OCI-LY1 (cell line): ENCODE data around the gene HEYL.
"Not testable (repeated sequence)": the region's sequence is repeated elsewhere in the genome, so short reads cannot be mapped to it uniquely, and the experiment has no call there.

Experiments
- CTCF ChIP-seq: fragments of 200-600 bp; sonication (generic), shearing (Covaris generic); IDR thresholded peaks from 2 replicates; pipeline ENCODE4 v1.5.1; 2017; ENCODE audit warnings: mild to moderate bottlenecking, antibody characterized with exemption, low read length, moderate library complexity, mixed read lengths
- EZH2 ChIP-seq: fragments of 200-600 bp; sonication (generic), shearing (Covaris generic); IDR thresholded peaks from 2 replicates; pipeline ENCODE4 v1.8.0; 2017; ENCODE audit warnings: borderline replicate concordance, mixed run types, mild to moderate bottlenecking, antibody characterized with exemption, low read length, moderate library complexity, mixed read lengths

- TF ChIP-seq CTCF, EZH2: not testable (repeated sequence)
Measured at GRCh38 chr1:39601667-39602255, 37.7 kb downstream of the HEYL start.
